K562 (cell line): ENCODE data around the gene PDE4D. TPM values are rescaled to one million over a fixed set of nuclear protein-coding genes. Genes with fewer than 3 reads are reported as not detected.

ENCODE experiments used
- ATAC-seq: fragments of 200-7000 bp; cut with Tn5 transposase; 3 replicates; pipeline ENCODE4 v1.9.1; 2020; ENCODE audit warnings: moderate library complexity
- BruUV-seq: library from RNA; stranded (reverse); fragments of 400-500 nt; replicated peaks from 2 replicates; lab custom pipeline; 2021; lab: Mats Ljungman, UMichigan
- CTCF ChIA-PET: fragments of 300-600 bp; formaldehyde crosslinking; extraction: SDS; loops from one replicate; lab custom pipeline; 2021; ENCODE audit warnings: low intra/inter-chr PET ratio; lab: Yijun Ruan, JAX
- POLR2A ChIA-PET: fragments of 300-600, 350-650 bp; sonication (Branson Sonifier 250); formaldehyde crosslinking; extraction: SDS; loops from one replicate; lab custom pipeline; 2021; ENCODE audit warnings: antibody characterized with exemption, inconsistent platforms; lab: Yijun Ruan, JAX
- DNase-seq, 4 experiments: peaks; one replicate each; pipeline versions ENCODE4 v3.0.0 to v3.0.0-alpha.2; 2011 to 2018; ENCODE audit warnings: low spot score in 3 of 4, mixed read lengths in 3 of 4; ENCODE audit errors: extremely low read depth in 1 of 4
- FAIRE-seq: peaks from 2 replicates; lab custom pipeline; 2011; peaks lifted over from hg19 to GRCh38; lab: Jason Lieb, UNC
- H2AFZ ChIP-seq: 2 replicates; pipeline ENCODE4 v1.6.0; 2011; ENCODE audit warnings: low read depth, low read length, control low read depth, inconsistent platforms
- H3K27ac ChIP-seq: fragments of 200-600 bp; 3 replicates; pipeline ENCODE4 v1.8.0; 2011; ENCODE audit warnings: low read depth, mild to moderate bottlenecking, control low read depth, inconsistent platforms, low read length, moderate library complexity, mixed read lengths; ENCODE audit errors: extremely low read depth
- H3K27me3 ChIP-seq, 2 experiments: fragments of 300-600 bp in 1 of 2; 2 replicates in 1 of 2; 3 replicates in 1 of 2; pipeline versions ENCODE4 v1.6.0 to v1.8.0; 2011; ENCODE audit warnings: inconsistent platforms in 2 of 2, low read length in 2 of 2, mild to moderate bottlenecking in 1 of 2, mixed read lengths in 1 of 2, moderate library complexity in 1 of 2; ENCODE audit not compliant: control insufficient read depth in 2 of 2, insufficient read depth in 2 of 2
- H3K36me3 ChIP-seq: fragments of 300-600 bp; 3 replicates; pipeline ENCODE4 v1.8.0; 2011; ENCODE audit warnings: mild to moderate bottlenecking, low read length, inconsistent platforms; ENCODE audit not compliant: control insufficient read depth, insufficient read depth
- H3K4me1 ChIP-seq, 2 experiments: fragments of 200-600 bp in 1 of 2; replicated peaks in 1 of 2; 2 replicates in 1 of 2; 3 replicates in 1 of 2; pipeline versions ENCODE4 v1.5.1 to v1.8.0; 2011; ENCODE audit warnings: inconsistent platforms in 2 of 2, low read length in 2 of 2, mild to moderate bottlenecking in 1 of 2, mixed read lengths in 1 of 2, moderate library complexity in 1 of 2; ENCODE audit not compliant: control insufficient read depth in 2 of 2, insufficient read depth in 2 of 2
- H3K4me2 ChIP-seq: 2 replicates; pipeline ENCODE4 v1.6.1; 2011; ENCODE audit warnings: low read length, control low read depth, inconsistent platforms, mixed read lengths; ENCODE audit not compliant: insufficient read depth
- H3K4me3 ChIP-seq: fragments of 200-600 bp; sonication (generic), shearing (Covaris generic); 2 replicates; pipeline ENCODE4 v1.5.1; 2016; ENCODE audit warnings: control low read depth, inconsistent platforms
- H3K79me2 ChIP-seq: fragments of 200-600 bp; 3 replicates; pipeline ENCODE4 v1.8.0; 2011; ENCODE audit warnings: low read length, inconsistent platforms; ENCODE audit not compliant: control insufficient read depth, insufficient read depth
- H3K9ac ChIP-seq, 2 experiments: 2 replicates each; pipeline versions ENCODE4 v1.6.0 to v1.6.1; 2011; ENCODE audit warnings: low read depth in 2 of 2, low read length in 2 of 2, control low read depth in 1 of 2, inconsistent platforms in 1 of 2, mild to moderate bottlenecking in 1 of 2, mixed read lengths in 1 of 2; ENCODE audit not compliant: insufficient read depth in 1 of 2
- H3K9me1 ChIP-seq: one replicate; pipeline ENCODE4 v1.6.0; 2011; ENCODE audit warnings: inconsistent platforms, mild to moderate bottlenecking, low read length, moderate library complexity; ENCODE audit not compliant: control insufficient read depth, insufficient read depth
- H3K9me3 ChIP-seq: replicated peaks from 2 replicates; pipeline ENCODE4 v1.5.1; 2011; ENCODE audit warnings: low read depth, low read length, inconsistent platforms; ENCODE audit not compliant: control insufficient read depth, insufficient read depth
- H4K20me1 ChIP-seq: replicated peaks from 2 replicates; pipeline ENCODE4 v1.6.1; 2011; ENCODE audit warnings: low read length, inconsistent platforms, mixed read lengths; ENCODE audit not compliant: control insufficient read depth, insufficient read depth
- ARHGAP35 ChIP-seq: fragments of 450-650 bp; IDR thresholded peaks from 2 replicates; pipeline ENCODE4 v1.6.1; 2018; ENCODE audit not compliant: partially characterized antibody
- BDP1 ChIP-seq: IDR thresholded peaks from 3 replicates; pipeline ENCODE4 v1.6.1; 2011; ENCODE audit not compliant: insufficient read length, insufficient read depth
- CBX3 ChIP-seq, 2 experiments: IDR thresholded peaks; 1 replicate in 1 of 2; 2 replicates in 1 of 2; pipeline ENCODE4 v1.6.1; 2012; ENCODE audit warnings: inconsistent platforms in 2 of 2, low read length in 2 of 2, borderline replicate concordance in 1 of 2, control low read depth in 1 of 2
- EWSR1 ChIP-seq: fragments of 450-650 bp; IDR thresholded peaks from 2 replicates; pipeline ENCODE4 v1.6.1; 2018; ENCODE audit warnings: borderline replicate concordance, mild to moderate bottlenecking, low read depth, moderate library complexity; ENCODE audit not compliant: partially characterized antibody
- FOXP1 ChIP-seq: sonication (generic); formaldehyde crosslinking; IDR thresholded peaks from 2 replicates; pipeline ENCODE4 v1.8.0; 2022; ENCODE audit warnings: mild to moderate bottlenecking, missing genetic modification reagents
- HCFC1 ChIP-seq: IDR thresholded peaks from 2 replicates; pipeline ENCODE4 v1.6.1; 2012; ENCODE audit warnings: low read depth, low read length, improper control_type of control experiment
- MYBL2 ChIP-seq, 2 experiments: fragments of 450-650 bp in 1 of 2; sonication (generic) in 1 of 2; formaldehyde crosslinking in 1 of 2; IDR thresholded peaks; 2 replicates each; pipeline versions ENCODE4 v1.6.1 to v1.8.1; 2017 to 2022; ENCODE audit warnings: borderline replicate concordance in 1 of 2, inconsistent platforms in 1 of 2, low read depth in 1 of 2, mild to moderate bottlenecking in 1 of 2, missing genetic modification reagents in 1 of 2, moderate library complexity in 1 of 2
- NR2C2 ChIP-seq, 2 experiments: fragments of 200-800 bp in 1 of 2; sonication (Bioruptor generic) in 1 of 2; sonication (generic) in 1 of 2; formaldehyde crosslinking in 1 of 2; IDR thresholded peaks; 2 replicates each; pipeline versions ENCODE4 v1.6.1 to v1.8.0; 2016 to 2022; ENCODE audit warnings: mild to moderate bottlenecking in 1 of 2, missing compliant biosample characterization in 1 of 2, missing genetic modification characterization in 1 of 2, missing genetic modification reagents in 1 of 2
- PTTG1 ChIP-seq: fragments of 450-650 bp; IDR thresholded peaks from 2 replicates; pipeline ENCODE4 v1.6.1; 2016; ENCODE audit warnings: low read depth, mild to moderate bottlenecking, missing genetic modification characterization, missing compliant biosample characterization
- RBM34 ChIP-seq: fragments of 200-400 bp; formaldehyde crosslinking; IDR thresholded peaks from 2 replicates; pipeline ENCODE4 v1.6.1; 2018; ENCODE audit warnings: low read length, borderline replicate concordance; ENCODE audit not compliant: insufficient read depth
- SMARCE1 ChIP-seq: fragments of 450-650 bp; IDR thresholded peaks from 2 replicates; pipeline ENCODE4 v1.7.1; 2016; ENCODE audit warnings: mild to moderate bottlenecking
- SMC3 ChIP-seq: conservative IDR thresholded peaks from 2 replicates; pipeline ENCODE4 v1.6.1; 2011; ENCODE audit warnings: low read depth, low read length, improper control_type of control experiment; ENCODE audit not compliant: insufficient read depth
- TAF7 ChIP-seq: fragments of 450-650 bp; IDR thresholded peaks from 2 replicates; pipeline ENCODE4 v1.6.1; 2016; ENCODE audit warnings: missing genetic modification characterization, missing compliant biosample characterization
- ZBTB17 ChIP-seq: fragments of 450-650 bp; formaldehyde crosslinking; IDR thresholded peaks from 2 replicates; pipeline ENCODE4 v1.4.0; 2020; ENCODE audit warnings: mild to moderate bottlenecking
- ZNF239 ChIP-seq: fragments of 250-450 bp; sonication (Bioruptor Pico); IDR thresholded peaks from 2 replicates; pipeline ENCODE4 v1.4.0; 2020; ENCODE audit warnings: mild to moderate bottlenecking
- ZNF695 ChIP-seq: fragments of 450-650 bp; formaldehyde crosslinking; IDR thresholded peaks from 2 replicates; pipeline ENCODE4 v1.4.0; 2020; ENCODE audit warnings: mild to moderate bottlenecking, moderate library complexity
- in situ Hi-C: fragments of 300-500 bp; cut with MboI; formaldehyde crosslinking; loops from 4 replicates; pipeline ENCODE4 v1.15.0; 2018; ENCODE audit warnings: inconsistent platforms, mixed read lengths
- intact Hi-C: fragments of 100-400 bp; cut with micrococcal nuclease; formaldehyde crosslinking; loops from 2 replicates; pipeline ENCODE4 v1.14.2; 2022
- polyA plus RNA-seq, 8 experiments: library from polyadenylated mRNA; depleted of rRNA in 4 of 8; stranded (reverse) in 5 of 8; unstranded in 3 of 8; fragments of >200 nt; fragmentation: Nextera tagmentation in 2 of 8; fragmentation: Illumina TruSeq in 1 of 8; extraction: Ambion mirVana in 2 of 8; extraction: Trizol in 1 of 8; gene quantifications; 2 replicates each; pipeline versions ENCODE4 v1.2.1 to v1.2.3, GENCODE V29; 2011 to 2014; ENCODE audit warnings: inconsistent platforms in 1 of 8, missing spikeins in 1 of 8
- total RNA-seq, 7 experiments: library from RNA; depleted of rRNA in 6 of 7; stranded (reverse); fragments of >200 nt in 6 of 7; fragmentation: Illumina TruSeq in 2 of 7; extraction: Trizol in 2 of 7; gene quantifications; 2 replicates each; pipeline versions ENCODE4 v1.2.1 to v1.2.3, GENCODE V29; 2011 to 2021; ENCODE audit warnings: low replicate concordance in 1 of 7
- TF ChIP-seq, protein P1 (sequence below), 2 experiments: fragments of 450-650 bp in 1 of 2; IDR thresholded peaks; 2 replicates each; pipeline ENCODE4 v1.6.1; 2011 to 2017; ENCODE audit warnings: low read depth in 2 of 2, antibody characterized with exemption in 1 of 2, borderline replicate concordance in 1 of 2, low read length in 1 of 2, mild to moderate bottlenecking in 1 of 2, mixed read lengths in 1 of 2; ENCODE audit not compliant: control insufficient read depth in 1 of 2

The PDE4D gene
- total and polyA plus RNA-seq, 9 of the 15 experiments (the other 6 are each of a cell fraction or from before 2014, with no cell fraction given): 0.04 to 0.46 (median 0.13) TPM

DNA sequence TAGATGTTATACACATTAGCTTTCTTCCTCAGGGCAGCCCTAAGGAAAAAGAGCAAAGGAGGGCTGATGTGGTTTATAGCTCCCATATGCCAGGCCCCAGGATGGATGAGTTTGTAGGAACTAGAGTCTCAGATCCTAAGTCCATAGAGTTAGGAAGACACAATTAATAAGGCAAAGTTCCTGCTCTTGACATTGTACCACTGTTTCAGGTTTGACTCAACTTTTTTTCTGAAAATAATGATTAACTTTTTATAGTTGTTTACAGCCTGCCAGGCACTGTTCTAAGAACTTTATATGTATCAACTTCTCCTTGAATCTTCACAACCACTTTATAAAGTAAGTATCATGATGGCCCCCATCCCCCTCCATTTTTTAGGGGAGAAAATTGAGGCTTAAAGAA is 339.5 kb downstream of the PDE4D start:
- Histone ChIP-seq H3K36me3 (no peaks in the 10 kb centered on the region), H3K27ac (no peak overlapping the region), H2AFZ (no peak overlapping the region), H3K9ac (no peak overlapping the region), H3K9me3 (no peaks in the 10 kb centered on the region), H3K9me1 (no peaks in the 10 kb centered on the region), H3K79me2 (no peaks in the 10 kb centered on the region), H3K4me3 (no peak overlapping the region), H4K20me1 (no peaks in the 10 kb centered on the region), H3K27me3 (no peaks in the 10 kb centered on the region), H3K4me1 (no peaks in the 10 kb centered on the region), H3K4me2 (no peak overlapping the region)
- ATAC-seq (no peak), DNase-seq (no peak), FAIRE-seq (no peak)
- POLR2A ChIA-PET: no interaction called here
- TF ChIP-seq, protein P1, sequence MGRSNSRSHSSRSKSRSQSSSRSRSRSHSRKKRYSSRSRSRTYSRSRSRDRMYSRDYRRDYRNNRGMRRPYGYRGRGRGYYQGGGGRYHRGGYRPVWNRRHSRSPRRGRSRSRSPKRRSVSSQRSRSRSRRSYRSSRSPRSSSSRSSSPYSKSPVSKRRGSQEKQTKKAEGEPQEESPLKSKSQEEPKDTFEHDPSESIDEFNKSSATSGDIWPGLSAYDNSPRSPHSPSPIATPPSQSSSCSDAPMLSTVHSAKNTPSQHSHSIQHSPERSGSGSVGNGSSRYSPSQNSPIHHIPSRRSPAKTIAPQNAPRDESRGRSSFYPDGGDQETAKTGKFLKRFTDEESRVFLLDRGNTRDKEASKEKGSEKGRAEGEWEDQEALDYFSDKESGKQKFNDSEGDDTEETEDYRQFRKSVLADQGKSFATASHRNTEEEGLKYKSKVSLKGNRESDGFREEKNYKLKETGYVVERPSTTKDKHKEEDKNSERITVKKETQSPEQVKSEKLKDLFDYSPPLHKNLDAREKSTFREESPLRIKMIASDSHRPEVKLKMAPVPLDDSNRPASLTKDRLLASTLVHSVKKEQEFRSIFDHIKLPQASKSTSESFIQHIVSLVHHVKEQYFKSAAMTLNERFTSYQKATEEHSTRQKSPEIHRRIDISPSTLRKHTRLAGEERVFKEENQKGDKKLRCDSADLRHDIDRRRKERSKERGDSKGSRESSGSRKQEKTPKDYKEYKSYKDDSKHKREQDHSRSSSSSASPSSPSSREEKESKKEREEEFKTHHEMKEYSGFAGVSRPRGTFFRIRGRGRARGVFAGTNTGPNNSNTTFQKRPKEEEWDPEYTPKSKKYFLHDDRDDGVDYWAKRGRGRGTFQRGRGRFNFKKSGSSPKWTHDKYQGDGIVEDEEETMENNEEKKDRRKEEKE (IDR thresholded peaks at IDR 0.05; ENCODE audit: borderline replicate concordance in 1 of 2, control insufficient read depth in 1 of 2, low read depth in 2 of 2, low read length in 1 of 2): no peak
- TF ChIP-seq ZBTB17 (CRISPR knock-in tag): no peak
- no peak for TF ChIP-seq EWSR1
- TF ChIP-seq RBM34: no peak
- TF ChIP-seq TAF7 (tag): no peak
- no peak for TF ChIP-seq ARHGAP35
- no peak for TF ChIP-seq FOXP1 (CRISPR knock-in tag)
- no peak for TF ChIP-seq ZNF239 (CRISPR knock-in tag)
- no peak for TF ChIP-seq SMC3
- TF ChIP-seq BDP1: no peak
- TF ChIP-seq MYBL2 (IDR thresholded peaks at IDR 0.05; ENCODE audit: low read depth): no peak
- TF ChIP-seq MYBL2 (CRISPR knock-in tag; IDR thresholded peaks at IDR 0.05; ENCODE audit: borderline replicate concordance): no peak
- TF ChIP-seq PTTG1 (tag): no peak
- no peak for TF ChIP-seq ZNF695
- TF ChIP-seq HCFC1: no peak
- TF ChIP-seq CBX3 (IDR thresholded peaks at IDR 0.05; ENCODE audit: borderline replicate concordance in 1 of 2, low read length in 2 of 2): no peak
- no peak for TF ChIP-seq NR2C2 (CRISPR knock-in tag; IDR thresholded peaks at IDR 0.05)
- no peak for TF ChIP-seq NR2C2 (tag; IDR thresholded peaks at IDR 0.05)
- TF ChIP-seq SMARCE1: no peak
- in situ Hi-C loops (no loop called here), intact Hi-C loops (no loop called here)
- CTCF ChIA-PET: no interaction called here
- BruUV-seq: no TSS peak
